ENCODE data around the gene TLX2.

The TLX2 gene

DNA sequence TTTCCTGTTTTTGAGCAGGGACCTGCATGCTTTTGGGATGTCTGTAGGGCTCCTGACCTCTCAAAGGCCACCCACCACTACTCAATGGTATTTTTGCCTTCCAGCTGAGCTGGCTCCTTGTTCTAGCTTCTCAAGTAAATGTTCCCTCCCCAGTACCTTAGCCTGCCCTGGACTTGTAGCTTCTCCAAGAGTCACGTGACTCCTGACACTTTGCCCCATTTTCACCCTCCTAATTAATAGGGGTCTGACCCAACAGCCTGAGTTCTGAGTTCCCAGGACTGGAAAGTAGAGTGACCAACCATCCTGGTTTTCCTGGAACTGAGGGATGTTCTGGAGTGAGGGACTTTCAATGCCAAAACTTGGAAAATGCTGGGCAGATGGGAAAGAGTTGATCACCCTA is 18.8 kb upstream of the TLX2 start:
- intact Hi-C loops (cut with DNase I) = no loop called here
- no peak for DNase-seq

DNA sequence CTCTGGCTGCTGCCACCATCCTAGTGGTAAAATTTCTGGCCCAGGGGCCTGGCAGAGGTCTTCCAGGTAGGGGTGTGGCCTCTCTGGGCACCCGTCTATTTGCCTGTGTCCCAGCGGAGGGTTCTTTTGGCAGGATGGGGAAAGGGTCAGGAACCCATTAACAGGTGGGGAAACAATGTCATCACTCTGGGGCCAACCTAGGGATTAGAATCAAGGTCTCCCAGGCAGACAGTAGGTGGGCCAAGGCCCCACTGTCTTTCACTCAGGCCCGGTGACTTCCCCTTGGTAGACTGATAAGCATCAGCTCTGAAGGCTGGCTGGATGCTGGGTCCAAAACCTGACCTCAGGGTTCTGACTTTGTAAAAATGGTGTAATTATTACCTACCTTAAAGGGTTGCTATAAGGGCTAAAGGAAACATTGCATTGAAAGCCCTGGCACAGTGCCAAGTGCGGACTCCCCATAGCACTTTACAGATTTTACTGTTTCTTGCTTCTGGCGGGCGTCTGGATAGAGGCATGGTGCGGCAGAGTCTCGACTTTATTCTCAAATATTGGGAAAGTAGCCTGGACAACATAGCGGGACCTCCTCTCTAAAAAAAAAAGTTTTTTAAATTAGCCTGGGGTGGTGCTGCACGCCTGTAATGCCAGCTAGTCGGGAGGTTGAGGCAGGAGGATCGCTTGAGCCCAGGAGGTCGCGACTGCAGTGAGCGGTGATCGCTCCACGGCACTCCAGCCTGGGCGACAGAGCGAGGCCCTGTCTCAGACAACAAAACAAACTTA is 17.1 kb upstream of the TLX2 start:
- intact Hi-C loops (cut with DNase I) = no loop called here
- DNase-seq = no peak

DNA sequence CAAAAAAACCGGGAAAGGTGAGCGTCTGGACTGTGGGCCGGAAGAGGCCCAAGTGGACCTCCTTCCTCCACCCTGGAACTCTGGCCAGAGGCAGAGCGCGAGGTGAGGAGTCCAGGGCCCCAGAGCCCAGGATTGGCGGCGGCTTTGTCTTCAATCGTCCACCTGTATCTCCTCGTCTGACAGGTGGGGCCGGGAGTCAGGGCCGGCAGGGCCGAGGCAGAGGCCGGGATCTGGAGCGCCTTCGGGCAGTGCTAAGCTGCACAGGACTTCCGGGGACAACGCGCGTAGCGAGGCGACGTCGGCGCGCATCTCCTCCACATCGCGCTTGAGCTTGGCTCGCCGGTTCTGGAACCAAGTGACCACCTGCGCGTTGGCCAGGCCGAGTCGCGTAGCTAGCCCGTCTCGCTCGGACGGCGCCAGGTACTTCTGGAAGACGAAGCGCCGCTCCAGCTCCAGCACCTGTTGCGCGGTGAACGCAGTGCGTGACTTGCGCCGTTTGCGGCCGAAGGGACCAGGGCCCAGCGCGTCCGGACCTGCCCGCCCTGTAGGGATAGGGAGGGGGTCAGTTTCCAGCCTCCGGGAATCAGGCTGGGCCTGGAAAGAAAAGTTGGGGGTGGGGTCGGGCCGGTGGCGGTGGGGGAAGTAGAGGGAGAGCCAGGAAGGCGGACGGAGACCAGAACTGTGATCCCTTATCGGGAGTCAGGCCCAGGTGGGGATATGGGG is 16.3 kb upstream of the TLX2 start:
- DNase-seq = peak in 1 of 10 donors; percentile 80

DNA sequence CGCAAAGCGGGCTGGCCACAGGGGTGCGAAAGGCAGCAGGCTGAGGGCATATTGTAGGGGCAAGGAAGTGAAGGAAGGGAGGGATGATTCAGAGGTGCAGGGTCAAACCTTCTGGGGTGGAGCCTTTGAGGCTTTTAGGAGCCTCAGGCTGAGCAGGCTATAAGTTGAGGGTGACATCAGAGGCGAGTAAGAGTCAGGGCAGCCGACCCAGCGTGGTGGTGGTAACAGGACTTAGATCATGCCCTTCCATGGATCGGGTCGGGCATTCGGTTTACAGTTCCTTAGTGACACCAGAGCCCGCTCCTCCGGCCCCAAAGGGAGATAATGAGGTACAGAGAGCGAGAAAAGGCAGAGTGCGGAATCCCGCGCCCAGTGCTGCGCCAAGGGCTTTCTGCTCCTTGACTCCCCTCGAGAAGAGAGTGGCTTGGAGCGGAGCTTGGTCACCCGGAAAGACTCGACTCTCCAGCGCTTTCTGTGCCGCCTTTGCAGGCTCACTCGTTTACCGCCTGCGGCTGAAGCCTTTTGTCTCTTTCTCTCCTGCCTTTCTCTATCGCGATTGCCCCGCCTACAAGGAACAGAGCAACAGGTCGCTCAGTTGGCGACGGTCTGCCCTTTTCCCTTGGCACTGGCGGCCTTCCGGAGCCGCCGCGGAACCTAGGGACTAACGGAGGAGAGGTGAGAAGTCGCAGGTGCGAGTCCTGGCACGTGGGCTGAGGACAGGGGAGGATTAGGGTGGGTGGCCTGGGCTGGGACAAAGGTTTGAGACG is 15.6 kb upstream of the TLX2 start:
- intact Hi-C loops (cut with DNase I) = no loop called here
- DNase-seq = no peak

More for the DNA sequence above, 16.3 kb upstream of the TLX2 start:
- intact Hi-C loops (cut with DNase I) = no loop called here

DNA sequence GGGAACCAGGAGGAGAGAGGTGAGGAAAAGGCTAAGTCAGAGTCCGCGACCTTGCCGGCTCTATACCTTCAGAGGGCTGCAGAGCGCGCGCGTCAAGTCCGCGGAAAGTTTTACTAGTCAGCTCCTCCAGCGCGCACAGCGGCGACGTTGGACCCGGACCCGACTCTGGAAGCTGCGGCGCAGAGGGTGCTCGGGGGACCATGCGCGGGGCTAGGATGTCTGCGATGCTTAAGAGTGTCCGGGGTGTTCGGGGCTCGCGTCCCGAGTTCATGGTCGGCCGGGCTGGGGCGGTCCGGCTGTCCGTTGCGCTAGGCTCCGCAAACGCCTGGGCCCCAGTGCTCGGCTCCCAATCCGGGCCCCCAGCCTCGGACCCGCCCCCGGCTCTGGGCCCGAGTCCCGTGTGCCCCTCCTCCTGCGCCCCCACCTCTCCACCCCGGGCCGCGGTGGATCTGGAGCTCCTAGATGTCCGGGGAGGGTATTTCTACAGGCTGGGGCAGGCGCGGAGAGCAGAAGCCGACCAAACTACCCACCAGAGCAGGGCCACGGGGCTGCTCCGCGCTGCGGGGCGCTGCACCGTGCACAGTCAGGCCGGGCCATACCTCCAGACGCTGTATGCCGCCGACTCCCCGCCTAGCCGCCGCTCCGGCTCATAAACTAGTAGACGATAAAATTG is 14.8 kb upstream of the TLX2 start, which contains the start of gene LBX2:
LBX2 (minus strand) TSS at position 337 of the 673 bp plus-strand sequence; CDS start at position 271, 66 bp downstream.
- DNase-seq = no peak
- intact Hi-C loops (cut with DNase I) = no loop called here

DNA sequence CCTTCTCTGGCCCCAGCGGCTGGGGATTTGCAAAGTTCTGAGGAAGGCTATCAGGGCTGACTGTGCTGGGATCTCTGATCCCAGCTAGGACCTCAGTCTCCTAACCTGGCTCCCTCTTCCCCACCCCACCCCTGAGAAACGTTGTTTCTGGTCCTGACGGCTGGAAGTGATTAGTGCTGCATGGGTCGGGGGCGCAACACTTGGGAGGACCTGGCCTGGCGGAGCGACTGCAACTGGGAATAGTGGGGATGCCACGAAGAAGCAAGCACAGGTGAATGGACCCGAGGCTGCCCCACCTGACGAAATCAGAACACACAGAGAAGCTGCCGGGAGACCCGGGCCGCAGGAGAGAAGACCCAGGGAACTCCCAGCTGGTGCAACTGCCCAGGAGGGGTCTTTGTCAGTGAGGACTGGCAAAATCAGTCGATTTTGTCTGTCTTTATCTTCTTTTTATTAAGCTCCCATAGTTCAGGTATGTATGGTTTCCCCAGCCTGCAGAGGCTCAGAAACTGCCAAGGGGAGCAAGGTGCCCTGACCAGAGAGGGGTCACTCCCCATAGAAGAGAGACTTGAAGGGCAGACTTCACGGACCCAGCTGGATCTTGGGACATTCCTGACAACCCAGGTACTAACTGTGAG is 14.2 kb upstream of the TLX2 start:
- no peak for DNase-seq
- intact Hi-C loops (cut with DNase I) = loop anchor here (5.0 kb wide), 1 partner anchor 87 kb away; no protein-coding TSS in a partner anchor

DNA sequence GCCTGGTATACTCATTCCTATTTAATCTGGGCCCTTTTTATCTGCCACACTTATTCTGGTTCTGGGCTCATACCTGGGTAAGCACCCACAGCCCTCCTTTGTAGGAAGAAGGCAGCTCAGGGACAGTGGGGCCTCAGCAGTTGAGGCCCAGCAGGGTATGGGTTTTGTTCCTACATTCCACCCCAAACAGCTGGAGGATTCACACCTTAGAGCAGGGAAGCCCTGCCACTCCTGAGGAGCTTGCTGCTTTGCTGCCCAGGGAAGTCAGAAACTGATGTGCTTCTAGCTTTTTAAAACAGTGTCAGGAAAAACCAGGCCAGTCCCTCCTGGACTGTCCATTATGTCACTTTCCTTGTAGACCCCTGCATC is 13.7 kb upstream of the TLX2 start:
- intact Hi-C loops (cut with DNase I) = loop anchor here (5.0 kb wide), 1 partner anchor 87 kb away; no protein-coding TSS in a partner anchor
- DNase-seq = peak in 1 of 10 donors; percentile 25

DNA sequence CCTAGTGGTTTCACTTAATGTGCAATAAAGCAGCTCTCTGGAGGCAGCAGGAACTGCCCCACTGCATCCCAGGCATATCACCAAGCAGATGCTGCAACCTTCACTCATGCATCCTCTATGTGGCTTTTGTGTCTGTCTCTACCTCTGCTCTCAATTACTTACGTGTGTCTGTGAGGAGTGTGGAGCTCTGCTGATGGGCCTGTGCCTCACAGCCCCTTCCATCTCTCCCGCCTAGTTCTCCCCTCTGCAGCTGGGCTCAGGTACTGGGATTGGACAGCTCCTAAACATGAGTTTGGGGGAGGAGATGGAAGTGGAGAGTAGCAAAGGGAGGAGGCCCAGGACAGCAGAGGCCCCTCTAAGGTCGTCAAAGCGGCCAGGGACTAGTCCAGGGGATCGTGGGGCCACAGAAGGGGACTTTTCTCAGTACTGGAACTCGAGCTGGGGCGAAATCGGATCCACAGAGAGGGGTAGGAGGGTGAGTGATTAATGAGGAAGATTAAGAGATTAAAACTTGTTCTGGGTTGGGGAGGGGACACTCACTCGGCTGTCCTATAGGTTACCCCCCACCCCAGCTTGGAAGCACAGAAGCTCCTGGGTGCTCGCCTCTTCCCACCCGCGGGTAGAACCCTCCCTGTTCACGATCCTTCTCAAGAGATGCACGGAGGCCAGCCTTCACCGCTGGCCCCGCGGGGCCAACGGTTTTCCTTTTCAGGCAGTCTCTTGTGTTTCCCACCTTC is 12.7 kb upstream of the TLX2 start:
- intact Hi-C loops (cut with DNase I) = loop anchor here (5.0 kb wide), 1 partner anchor 86 kb away; no protein-coding TSS in a partner anchor
- DNase-seq = peak in 1 of 10 donors; percentile 49

DNA sequence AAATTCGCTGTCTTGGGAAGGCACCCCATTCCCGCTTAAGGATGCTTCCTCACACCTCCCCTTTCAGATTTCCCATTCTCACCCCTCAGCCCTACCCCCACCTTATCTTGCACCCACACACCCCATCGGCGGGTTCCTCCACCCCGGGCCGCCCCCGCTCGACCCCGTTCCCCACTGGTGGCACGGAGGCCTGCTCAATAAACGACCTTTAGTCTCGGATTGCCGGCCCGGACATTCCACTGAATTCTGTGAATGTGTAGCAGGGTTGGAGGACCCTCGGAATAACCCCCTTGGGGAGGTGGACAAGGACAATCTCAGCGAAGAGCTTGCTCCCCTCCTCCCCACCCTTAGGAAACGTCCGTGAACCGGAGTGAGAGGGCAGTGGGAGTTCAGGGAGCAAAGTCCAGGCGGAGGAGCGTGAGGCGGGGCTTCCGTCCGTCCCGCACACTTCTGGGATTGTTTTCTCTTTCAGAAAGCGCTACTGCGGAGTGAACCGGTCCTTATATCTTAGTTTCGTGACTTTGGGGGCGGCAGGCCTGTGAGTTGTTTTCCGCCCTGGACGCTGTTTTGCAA is 12.0 kb upstream of the TLX2 start:
- DNase-seq = peak in 2 of 10 donors; percentile 45 to 75
- intact Hi-C loops (cut with DNase I) = loop anchor here (5.0 kb wide), 1 partner anchor 85 kb away; no protein-coding TSS in a partner anchor

DNA sequence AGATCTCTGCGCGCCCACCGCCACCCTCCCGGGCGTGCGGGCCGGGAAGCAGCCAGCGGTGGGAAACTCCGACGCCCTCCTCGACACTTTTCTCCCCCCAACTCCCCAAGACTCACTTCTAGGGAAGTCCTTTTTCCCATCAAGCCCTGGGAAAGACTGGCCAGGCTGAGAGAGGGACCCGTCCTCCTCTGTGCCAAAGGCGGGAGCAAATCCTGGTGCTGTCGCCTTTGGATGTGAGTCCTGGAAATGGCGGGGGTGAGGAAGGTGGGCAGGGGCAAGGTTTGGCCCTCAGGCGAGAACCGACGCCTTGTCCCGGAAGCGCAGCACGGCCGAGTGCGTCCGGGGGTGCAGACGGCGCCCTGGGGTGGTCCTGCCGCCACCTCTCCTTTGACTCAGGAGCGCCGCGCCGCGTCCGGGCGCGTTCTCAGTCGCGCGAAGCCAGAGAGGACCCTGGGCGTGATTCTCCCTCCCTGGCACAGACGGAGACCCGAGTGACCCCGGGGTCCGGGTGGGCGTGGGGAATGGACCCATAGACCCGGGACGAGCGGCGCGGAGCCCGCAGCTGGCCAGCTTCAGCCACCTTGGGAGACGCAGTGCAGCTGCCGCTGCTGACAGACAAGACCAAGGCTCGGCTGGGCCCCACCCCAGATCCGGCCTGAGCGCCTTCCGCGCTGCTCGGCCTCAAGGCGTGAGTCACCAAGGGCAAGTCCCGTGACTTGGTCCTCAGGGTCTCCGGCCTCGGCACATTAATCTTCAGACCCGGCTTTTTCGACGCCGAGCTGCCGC is 11.3 kb upstream of the TLX2 start:
- intact Hi-C loops (cut with DNase I) = loop anchor here (5.0 kb wide), 1 partner anchor 84 kb away; no protein-coding TSS in a partner anchor
- DNase-seq = peak in 2 of 10 donors; percentile 80 to 81

DNA sequence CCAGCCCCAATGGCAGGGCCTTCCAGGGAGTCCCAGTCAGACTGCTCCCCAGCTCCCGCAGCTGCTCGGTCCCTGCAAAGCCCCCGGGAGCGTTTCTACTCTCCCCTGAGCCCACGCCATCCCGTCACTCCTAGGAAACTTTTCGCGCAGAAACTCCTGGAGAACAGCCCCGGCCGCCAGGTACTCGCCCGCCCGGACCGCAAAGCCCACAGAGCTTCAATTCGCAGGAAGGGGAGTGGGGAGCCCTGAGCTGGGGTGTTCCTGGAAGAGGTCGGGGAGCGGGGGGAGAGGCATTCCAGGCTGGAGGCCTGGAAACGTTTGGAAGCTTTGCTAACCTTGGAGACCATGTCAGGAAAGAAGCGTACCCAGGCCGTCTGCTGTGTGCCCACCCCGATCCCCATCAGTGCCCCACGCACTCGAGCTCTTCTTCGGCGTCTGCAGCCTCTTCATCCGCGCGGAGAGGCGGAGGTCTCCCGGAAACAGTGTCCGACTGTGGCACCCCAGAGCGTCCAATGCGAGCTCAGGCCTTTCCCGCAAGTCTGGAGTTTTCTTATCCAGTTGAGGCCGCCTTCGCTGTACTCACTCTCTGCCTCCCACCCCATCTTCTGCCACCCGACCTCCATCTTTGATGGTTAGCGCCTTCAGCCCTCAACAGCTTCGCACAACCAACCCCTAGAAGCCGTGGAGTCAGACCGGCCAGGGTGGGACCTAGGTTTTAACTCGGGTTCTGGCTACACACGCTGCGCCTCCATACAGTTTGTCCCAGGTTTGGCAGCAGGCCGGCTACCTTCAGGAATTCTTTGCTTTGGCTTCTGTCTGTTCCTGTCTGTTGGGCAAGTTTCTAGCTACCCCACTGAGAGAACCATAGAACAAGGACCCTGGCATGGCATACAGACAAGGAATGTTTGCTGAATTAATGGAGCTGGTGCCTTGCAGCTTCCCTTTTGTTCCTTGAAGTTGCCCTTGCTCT is 10.5 kb upstream of the TLX2 start:
- intact Hi-C loops (cut with DNase I) = loop anchor here (5.0 kb wide), 1 partner anchor 84 kb away; no protein-coding TSS in a partner anchor
- peak in 2 of 10 donors; percentile 69 to 81 for DNase-seq

DNA sequence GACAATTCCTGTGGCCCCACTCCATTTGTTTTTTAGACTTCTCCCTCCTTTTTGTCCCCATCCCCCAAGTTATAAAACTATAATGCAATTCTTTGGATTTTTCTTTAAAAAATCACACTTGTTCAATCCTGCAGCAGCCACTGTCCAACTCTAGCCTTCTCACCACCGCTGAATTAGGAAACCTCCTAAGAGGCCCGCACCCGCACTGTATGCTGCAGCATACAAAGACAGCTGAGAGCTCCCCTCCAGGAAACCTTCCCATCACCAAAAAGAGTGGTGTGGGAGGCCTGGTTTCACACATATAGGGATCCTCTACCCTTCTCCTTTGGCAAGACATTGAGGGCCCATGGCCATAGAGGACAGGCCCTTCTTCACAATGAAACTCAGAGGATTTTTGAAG is 9.7 kb upstream of the TLX2 start:
- peak in 1 of 10 donors; percentile 7 for DNase-seq
- intact Hi-C loops (cut with DNase I) = loop anchor here (5.0 kb wide), 1 partner anchor 83 kb away; no protein-coding TSS in a partner anchor

DNA sequence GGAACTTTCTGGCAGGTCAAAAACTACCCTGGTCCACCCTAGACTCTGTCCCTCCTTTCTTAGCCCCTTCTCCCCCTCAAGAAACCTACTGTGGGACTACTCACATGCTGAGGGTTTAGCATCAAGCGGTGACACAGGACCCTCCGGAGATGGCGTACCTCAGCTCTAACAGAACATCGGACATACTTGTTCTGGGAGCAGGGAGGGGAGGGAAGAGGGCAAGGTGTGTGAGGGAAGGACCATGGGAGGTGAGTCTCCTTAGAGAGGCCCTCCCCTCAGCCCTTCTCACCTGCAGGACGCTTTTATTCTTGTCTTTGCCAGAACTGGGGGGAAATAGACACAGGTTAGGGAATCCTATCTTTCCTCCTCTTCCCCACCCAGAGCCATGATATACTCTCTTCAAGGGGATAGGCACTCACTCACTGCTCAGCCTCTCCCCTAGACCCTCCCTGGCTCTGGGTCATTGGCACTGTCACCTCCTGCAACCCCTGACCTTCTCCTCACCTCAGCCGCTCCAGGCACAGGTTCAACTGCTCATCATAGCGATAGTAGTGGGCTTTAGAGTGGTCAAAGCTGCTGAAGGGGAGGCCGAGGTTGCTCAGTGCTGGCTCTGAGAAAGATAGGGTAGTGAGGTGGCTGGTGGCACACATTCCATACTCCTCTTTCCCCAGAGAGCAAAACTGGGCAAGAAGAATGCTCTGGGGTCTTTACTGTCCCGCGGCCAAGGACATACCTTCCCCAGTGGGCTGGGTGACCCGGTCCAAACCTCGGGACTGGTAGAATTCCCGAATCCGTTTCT is 8.6 kb upstream of the TLX2 start:
- peak in 2 of 10 donors; percentile 31 to 75 for DNase-seq
- intact Hi-C loops (cut with DNase I) = no loop called here

DNA sequence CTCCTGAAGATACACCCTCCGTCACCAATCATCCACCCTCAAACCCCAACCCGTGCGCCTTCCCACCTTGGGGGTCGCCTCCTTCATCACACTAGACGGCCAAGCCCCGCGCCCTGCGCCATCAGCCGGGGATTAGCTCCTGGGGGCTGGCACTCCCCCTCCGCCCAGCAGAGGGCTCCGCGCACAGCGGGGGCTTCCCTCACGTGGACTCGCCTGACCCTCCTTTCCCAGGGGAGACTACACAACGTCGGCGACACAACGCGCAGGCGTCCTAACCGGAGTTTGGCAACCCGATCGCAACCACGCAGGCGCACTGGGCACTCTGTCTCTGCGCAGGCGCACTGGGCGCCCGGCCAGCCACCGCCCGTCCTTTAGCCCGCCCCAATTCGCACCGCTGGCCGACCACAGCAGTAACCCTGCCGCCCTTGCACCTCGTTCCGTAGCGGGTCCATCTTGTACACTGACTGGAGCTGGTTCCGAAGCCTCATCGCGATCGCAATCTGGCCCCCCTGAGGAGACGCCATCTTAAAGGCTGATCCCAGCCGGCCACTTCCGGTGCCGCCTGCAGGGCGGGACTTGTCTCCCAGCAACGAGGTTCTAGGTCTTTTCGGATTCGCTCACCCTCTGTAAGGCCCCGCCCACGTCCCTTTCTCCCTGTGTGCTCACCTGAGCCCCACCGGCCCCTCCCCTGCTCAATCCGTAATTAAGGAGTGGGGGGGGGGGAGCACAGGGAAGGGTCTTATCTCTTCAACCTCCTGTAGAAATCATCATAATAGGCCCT is 6.9 kb upstream of the TLX2 start, which contains the start of gene PCGF1:
PCGF1 (minus strand) TSS at position 551 of the 781 bp plus-strand sequence; CDS start at position 524, 27 bp downstream.
- intact Hi-C loops (cut with DNase I) = loop anchor here (1.0 kb wide), 1 partner anchor 24 kb away; the partner anchor contains the start of gene TTC31
- DNase-seq = peak; percentile 91 to 99 (median 98)
